GM12872 (cell line): ENCODE data around the gene SUPT20HL2.

Experiments
- CTCF ChIP-seq: IDR thresholded peaks from 3 replicates; pipeline ENCODE4 v1.5.1; 2011; ENCODE audit warnings: low read depth, mild to moderate bottlenecking, low read length, moderate library complexity; ENCODE audit not compliant: insufficient read depth

The SUPT20HL2 gene

GRCh38 chrX:24321741-24322395 lies 8.0 kb upstream of the SUPT20HL2 start:
- TF ChIP-seq CTCF, result no peak

- no peak for TF ChIP-seq CTCF
Measured at GRCh38 chrX:24317567-24317966, 3.7 kb upstream of the SUPT20HL2 start.

- no peak for TF ChIP-seq CTCF
Measured at GRCh38 chrX:24316111-24316510, 2.2 kb upstream of the SUPT20HL2 start.

- TF ChIP-seq CTCF, result no peak
Measured at GRCh38 chrX:24306440-24306839, 7.4 kb downstream of the SUPT20HL2 start.

- no peak for TF ChIP-seq CTCF
Measured at GRCh38 chrX:24305905-24306304, 8.0 kb downstream of the SUPT20HL2 start.

- no peak for TF ChIP-seq CTCF
Measured at GRCh38 chrX:24301806-24302205, 12.1 kb downstream of the SUPT20HL2 start.

- no peak for TF ChIP-seq CTCF
Measured at GRCh38 chrX:24301060-24301459, 12.8 kb downstream of the SUPT20HL2 start.
